HCT116 (cell line): ENCODE results near the gene OR4C3.

Experiments used
- EGR1 ChIP-seq: IDR thresholded peaks from 2 replicates; pipeline ENCODE4 v1.6.1; 2012; ENCODE audit warnings: low read depth
- EZH2 ChIP-seq: fragments of 200-600 bp; sonication (generic); IDR thresholded peaks from 2 replicates; pipeline ENCODE4 v1.6.1; 2017; ENCODE audit warnings: antibody characterized with exemption, mixed run types
- EZH2phosphoT487 ChIP-seq: fragments of 200-600 bp; IDR thresholded peaks from 2 replicates; pipeline ENCODE4 v1.6.1; 2018; ENCODE audit warnings: antibody characterized with exemption, borderline replicate concordance
- FOSL1 ChIP-seq: IDR thresholded peaks from 2 replicates; pipeline ENCODE4 v1.6.1; 2012; ENCODE audit warnings: low read depth
- POLR2A ChIP-seq: IDR thresholded peaks from 2 replicates; pipeline ENCODE4 v1.7.0; 2011; ENCODE audit warnings: borderline replicate concordance; ENCODE audit not compliant: insufficient read depth, insufficient read length; ENCODE audit errors: extremely low read depth
- POLR2AphosphoS5 ChIP-seq: IDR thresholded peaks from 2 replicates; pipeline ENCODE4 v1.6.1; 2011; ENCODE audit warnings: mild to moderate bottlenecking, low read depth, low read length, moderate library complexity
- RAD21 ChIP-seq: IDR thresholded peaks from 2 replicates; pipeline ENCODE4 v1.6.1; 2012; ENCODE audit warnings: low read depth, mild to moderate bottlenecking
- TF ChIP-seq, protein P1 (sequence below), 3 experiments: fragments of 200-600 bp in 1 of 3; sonication (generic) in 1 of 3; IDR thresholded peaks in 2 of 3; conservative IDR thresholded peaks in 1 of 3; 2 replicates each; pipeline ENCODE4 v1.5.1; 2012 to 2017; ENCODE audit warnings: low read depth in 2 of 3, low read length in 2 of 3, antibody characterized with exemption in 1 of 3, borderline replicate concordance in 1 of 3, control low read depth in 1 of 3, mild to moderate bottlenecking in 1 of 3, mixed read lengths in 1 of 3, mixed run types in 1 of 3, moderate library complexity in 1 of 3; ENCODE audit not compliant: insufficient read depth in 1 of 3
- TF ChIP-seq, protein P2 (sequence below): IDR thresholded peaks from 2 replicates; pipeline ENCODE4 v1.6.1; 2011; ENCODE audit warnings: mild to moderate bottlenecking, low read length, moderate library complexity; ENCODE audit not compliant: insufficient replicate concordance; ENCODE audit errors: extremely low read depth
- TF ChIP-seq, protein P3 (sequence below): IDR thresholded peaks from 2 replicates; pipeline ENCODE4 v1.6.1; 2012
- TF ChIP-seq, protein P4 (sequence below): IDR thresholded peaks from 2 replicates; pipeline ENCODE4 v1.6.1; 2012

DNA sequence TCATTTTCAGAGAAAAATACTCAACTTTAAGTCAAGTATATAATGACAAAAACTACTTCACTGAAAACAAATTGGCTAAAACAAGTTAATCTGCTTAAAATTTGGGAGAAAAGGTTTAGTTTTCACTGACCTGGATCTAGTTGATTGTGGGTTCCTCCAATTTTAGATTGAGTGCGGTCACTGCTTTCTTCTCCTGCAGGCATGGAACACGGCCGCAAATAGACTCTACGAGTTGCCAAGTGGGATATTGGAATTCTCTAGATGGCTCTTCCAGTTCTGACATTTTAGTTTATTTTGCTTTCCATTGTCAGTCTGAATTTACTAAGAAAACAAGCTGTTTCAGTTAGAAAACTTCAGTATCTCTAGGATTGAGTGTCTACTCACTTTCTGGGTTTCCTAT, 29.3 kb downstream of the OR4C3 start:
- TF ChIP-seq, protein P1, sequence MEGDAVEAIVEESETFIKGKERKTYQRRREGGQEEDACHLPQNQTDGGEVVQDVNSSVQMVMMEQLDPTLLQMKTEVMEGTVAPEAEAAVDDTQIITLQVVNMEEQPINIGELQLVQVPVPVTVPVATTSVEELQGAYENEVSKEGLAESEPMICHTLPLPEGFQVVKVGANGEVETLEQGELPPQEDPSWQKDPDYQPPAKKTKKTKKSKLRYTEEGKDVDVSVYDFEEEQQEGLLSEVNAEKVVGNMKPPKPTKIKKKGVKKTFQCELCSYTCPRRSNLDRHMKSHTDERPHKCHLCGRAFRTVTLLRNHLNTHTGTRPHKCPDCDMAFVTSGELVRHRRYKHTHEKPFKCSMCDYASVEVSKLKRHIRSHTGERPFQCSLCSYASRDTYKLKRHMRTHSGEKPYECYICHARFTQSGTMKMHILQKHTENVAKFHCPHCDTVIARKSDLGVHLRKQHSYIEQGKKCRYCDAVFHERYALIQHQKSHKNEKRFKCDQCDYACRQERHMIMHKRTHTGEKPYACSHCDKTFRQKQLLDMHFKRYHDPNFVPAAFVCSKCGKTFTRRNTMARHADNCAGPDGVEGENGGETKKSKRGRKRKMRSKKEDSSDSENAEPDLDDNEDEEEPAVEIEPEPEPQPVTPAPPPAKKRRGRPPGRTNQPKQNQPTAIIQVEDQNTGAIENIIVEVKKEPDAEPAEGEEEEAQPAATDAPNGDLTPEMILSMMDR (IDR thresholded peaks at IDR 0.05 in 2 of 3, conservative IDR thresholded peaks at IDR 0.05 in 1 of 3; ENCODE audit: borderline replicate concordance in 1 of 3, insufficient read depth in 1 of 3, low read depth in 2 of 3, low read length in 2 of 3), result no peak
- TF ChIP-seq, protein P2, sequence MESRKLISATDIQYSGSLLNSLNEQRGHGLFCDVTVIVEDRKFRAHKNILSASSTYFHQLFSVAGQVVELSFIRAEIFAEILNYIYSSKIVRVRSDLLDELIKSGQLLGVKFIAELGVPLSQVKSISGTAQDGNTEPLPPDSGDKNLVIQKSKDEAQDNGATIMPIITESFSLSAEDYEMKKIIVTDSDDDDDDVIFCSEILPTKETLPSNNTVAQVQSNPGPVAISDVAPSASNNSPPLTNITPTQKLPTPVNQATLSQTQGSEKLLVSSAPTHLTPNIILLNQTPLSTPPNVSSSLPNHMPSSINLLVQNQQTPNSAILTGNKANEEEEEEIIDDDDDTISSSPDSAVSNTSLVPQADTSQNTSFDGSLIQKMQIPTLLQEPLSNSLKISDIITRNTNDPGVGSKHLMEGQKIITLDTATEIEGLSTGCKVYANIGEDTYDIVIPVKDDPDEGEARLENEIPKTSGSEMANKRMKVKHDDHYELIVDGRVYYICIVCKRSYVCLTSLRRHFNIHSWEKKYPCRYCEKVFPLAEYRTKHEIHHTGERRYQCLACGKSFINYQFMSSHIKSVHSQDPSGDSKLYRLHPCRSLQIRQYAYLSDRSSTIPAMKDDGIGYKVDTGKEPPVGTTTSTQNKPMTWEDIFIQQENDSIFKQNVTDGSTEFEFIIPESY, result no peak
- TF ChIP-seq, protein P3, sequence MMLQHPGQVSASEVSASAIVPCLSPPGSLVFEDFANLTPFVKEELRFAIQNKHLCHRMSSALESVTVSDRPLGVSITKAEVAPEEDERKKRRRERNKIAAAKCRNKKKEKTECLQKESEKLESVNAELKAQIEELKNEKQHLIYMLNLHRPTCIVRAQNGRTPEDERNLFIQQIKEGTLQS, result no peak
- TF ChIP-seq EZH2, result no peak
- TF ChIP-seq EZH2phosphoT487, result no peak
- TF ChIP-seq RAD21, result no peak
- TF ChIP-seq EGR1, result no peak
- TF ChIP-seq POLR2AphosphoS5, result no peak
- TF ChIP-seq POLR2A, result no peak
- TF ChIP-seq, protein P4, sequence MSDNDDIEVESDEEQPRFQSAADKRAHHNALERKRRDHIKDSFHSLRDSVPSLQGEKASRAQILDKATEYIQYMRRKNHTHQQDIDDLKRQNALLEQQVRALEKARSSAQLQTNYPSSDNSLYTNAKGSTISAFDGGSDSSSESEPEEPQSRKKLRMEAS, result no peak
- TF ChIP-seq FOSL1, result no peak
